HG03378 (cell line): ENCODE measurements around the gene CCIN.
"Not testable (repeated sequence)": the region's sequence is repeated elsewhere in the genome, so short reads cannot be mapped to it uniquely, and the experiment has no call there.

ENCODE experiments used
- ATAC-seq: cut with Tn5 transposase; IDR thresholded peaks from one replicate; pipeline ENCODE4 v1.9.1; 2021; ENCODE audit warnings: mild to moderate bottlenecking, moderate library complexity; ENCODE audit not compliant: unreplicated experiment

CCIN gene

DNA sequence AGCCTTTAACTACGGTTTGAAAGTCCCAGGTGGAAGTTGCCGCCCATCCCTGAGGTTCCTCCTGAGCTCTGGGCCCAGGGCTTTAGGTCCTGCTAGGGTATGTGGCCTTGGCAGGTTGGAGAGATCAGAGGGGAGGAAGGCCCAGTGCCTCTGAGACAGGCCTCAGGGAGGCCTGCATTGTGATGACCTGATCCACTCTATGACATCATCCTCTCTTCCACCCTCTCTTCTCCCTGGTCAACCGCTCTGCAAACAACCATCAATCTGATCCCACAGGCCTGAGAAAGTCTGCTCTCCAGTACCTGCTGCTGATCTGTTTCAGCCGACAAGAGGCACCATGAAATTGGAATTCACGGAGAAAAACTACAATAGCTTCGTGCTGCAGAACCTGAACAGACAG, at the start of gene CCIN:
TSS of gene CCIN (plus strand) at position 223 of the 400 bp plus-strand sequence. CDS start at position 338, 115 bp downstream.
- ATAC-seq, result no peak

DNA sequence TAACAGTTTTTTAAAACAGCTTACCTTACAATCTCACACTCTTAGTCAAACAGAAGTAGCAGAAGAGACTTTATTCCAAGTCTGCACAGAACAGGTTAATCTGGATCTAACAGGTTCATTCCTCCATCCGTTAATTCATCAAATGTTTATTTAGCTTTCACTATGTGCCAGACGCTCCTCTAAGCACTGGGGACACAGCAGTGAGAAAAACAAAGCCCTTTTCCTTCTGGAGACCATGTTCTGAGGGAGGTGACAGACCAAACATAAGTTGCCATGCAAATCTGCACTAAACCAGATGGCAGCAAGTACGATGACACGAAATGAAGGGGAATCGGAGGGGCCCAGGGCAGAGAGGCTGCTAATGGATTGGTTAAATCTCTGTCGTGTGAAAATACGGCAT, 49.7 kb upstream of the CCIN start:
- ATAC-seq, result no peak

DNA sequence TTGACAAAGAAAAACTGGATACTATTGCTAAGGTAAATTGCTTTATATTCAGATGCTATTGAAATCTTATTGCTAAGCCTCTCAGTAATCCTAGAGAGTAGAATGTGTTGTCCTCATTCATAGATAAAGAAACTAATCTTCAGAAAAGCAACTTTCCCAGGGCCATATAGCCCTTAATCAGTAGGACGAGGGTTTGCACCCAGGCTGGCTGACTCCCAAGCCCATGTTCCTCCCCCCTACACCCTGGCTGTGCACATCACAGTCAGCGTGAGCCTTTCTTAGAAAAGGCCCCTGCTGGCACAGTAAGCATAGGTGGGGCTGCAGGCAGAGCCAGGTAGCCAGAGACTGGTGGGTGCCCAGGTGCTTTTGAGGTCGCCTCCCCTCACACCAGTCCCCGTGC, 48.5 kb upstream of the CCIN start:
- ATAC-seq, result no peak

DNA sequence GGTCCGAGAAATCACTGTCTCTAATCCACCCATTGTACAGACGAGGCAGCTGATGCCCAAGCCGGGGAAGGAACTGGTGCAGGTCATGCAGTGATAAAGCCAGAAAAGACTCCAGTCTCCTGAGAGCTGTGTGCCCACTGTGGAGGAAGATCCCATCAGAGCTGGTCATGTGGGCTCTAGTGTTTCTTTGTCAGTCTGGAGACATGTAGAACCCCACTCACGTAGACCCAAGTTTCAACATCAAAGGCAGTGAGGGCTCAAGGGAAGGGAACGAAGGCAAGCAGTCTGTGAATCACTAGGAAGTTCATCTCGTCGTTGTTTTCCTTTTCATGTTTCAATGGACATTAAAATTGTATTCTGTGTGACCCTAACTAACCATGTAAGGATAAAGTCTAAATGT, 47.2 kb upstream of the CCIN start:
- ATAC-seq, result no peak

DNA sequence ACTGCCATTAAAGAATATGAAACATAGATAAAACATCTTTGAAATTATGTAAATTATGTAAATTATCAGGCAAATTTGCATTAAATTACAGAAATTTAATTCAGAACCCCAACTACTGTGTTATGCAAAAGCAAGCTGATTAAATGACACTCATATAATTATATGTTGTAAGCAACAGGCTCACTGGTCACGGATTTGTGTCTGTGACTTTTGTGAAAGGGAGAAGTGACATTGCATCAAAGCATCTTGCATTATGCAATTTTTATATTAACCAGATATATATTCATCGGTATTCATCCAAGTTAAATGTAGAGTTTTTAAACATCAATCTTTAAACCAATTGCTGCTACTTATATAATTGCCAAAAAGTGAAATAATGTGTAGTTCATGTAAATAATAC, 45.7 kb upstream of the CCIN start:
- no peak for ATAC-seq

DNA sequence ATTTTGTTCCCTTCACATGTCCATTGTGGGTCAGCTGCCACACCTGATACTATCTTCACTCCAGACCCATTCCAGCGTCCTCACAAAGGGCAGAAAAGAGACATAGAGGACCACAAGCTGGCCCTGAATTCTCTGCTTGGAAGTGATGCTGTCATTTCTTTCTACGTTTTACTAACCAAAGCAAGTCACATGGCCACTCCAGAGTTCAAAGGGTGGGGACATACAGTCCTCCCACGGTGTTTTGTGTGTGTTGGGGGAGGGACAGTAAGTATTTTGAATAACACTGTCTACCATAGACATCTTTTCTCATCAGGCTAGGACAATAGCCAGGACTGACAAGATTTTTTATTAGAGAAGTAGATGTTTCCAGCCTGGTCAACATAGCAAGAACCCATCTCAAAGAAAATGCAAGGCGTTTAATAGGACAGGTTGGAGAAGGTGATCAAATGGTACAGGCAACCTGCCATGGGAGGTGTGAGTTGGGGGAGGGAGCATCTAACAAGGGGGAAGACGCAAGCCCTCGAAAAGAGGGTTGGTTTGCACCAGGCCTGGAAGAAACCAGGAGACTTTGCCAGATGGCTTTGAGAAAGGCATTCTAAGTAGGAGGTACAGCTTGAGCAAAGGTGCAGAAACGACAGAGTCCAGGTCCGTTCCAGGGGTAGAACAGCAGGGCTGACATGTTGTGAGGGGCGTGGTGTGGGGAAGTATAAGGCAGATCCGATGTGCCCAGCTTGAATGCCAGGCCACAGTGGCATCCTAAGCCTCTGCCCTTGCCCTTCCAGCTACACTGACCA, 43.9 kb upstream of the CCIN start:
- no peak for ATAC-seq

DNA sequence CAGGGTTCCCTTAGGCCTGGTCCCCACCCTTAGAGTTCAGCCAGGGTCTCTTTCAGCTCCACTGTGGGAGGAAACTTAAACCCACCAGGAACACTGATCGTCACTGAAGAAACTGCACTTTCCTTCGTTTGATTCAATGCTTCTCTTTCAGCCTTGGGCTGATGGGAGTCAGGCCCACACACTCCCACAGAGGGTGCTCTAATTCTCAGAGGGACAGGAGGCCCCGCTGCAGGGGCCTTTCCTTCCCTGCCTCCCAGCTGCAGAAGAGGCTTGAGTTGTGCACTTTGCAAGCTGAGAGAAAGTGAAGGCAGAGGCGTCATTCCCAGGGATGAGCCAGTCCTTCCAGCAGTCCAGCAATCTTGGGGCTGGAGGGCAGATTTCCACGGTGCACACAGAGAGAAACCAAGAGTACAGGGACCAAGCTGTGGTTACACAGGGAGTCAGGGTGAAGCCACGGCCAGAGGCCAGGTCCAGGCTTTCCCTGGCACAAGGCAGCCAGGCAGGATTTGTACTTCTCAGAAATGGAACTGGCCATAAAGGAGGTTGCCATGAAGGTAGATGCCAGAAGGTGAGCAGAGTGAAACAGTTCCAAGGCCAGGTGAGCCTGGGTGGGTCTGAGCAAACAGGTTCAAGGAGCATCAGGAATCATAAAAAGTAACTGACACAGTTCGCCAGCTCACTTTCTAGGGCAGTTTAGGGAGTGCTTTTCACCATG, 43.0 kb upstream of the CCIN start:
- no peak for ATAC-seq

DNA sequence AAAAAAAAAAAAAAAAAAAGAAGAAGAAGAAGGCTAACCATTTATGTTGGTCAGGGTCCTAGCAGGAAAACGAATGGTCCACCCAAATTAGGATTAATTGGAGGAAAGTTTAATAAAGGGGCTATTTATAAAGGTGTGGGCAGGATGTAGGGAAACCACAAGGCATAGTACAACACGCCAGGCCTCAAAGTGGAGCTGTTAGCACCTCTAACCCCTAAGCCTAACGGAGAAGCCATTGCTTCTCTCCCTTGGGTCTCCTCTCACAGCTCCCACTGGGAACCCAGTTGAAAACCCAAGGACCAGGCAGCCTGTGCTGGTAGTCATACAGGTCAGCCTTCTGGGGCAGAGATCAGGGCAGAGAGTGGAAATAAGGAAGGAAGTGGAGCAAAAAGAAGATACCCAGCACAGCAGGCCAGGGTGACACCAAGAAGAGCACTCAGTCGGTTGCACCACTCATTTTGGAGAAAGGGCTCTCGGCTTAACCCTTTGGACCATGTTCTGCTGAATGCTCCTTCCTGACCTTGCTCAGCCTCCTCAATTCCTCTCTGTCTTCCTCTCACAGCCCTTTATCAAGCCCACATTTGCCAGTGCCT, 41.4 kb upstream of the CCIN start:
- ATAC-seq, result no peak

DNA sequence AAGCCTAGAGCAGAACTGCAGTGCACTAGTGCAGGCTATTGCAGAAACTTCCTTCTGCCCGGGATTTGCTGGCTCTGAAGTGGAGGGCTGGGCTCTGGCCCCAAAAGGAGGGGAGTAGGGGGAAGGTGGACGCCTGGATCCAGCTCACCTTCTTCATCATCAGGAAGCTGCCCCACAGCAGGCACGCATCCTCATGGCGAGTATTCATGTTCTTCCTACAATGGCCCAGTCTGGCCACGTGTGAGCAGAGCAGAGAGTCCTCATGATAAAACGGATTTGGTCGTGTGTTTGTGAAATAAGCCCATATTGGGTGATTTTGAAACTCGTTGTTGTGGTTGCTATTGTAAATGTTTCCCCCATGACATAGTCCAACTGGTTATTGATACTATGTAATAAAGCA, 40.8 kb upstream of the CCIN start:
- no peak for ATAC-seq

DNA sequence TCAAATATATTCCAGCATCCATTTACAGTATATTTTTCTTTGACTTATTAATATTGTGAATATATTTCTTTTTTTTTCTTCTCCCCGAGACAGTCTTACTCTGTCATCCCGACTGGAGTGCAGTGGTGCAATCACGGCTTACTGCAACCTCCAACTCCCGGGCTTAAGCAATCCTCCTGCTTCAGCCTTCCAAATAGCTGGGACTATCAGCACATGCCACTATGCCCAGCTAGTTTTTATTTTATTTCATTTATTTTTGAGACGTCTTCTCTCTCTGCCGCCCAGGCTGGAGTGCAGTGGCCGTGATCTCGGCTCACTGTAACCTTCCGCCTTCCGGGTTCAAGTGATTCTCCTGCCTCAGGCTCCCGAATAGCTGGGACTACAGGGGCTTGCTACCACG, 40.0 kb upstream of the CCIN start:
- no peak for ATAC-seq

DNA sequence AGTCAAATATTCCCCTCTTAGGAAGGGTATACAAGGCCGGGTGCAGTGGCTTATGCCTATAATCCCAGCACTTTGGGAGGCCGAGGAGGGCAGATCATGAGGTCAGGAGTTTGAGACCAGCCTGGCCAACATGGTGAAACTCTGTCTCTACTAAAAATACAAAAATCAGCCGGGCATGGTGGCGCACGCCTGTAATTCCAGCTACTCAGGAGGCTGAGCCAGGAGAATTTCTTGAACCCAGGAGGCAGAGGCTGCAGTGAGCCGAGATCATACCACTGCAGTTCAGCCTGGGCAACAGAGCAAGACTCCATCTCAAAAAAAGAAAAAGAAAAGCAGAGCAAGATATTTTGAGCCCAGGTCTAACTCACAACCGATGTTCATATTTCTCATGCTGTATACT, 37.5 kb upstream of the CCIN start:
- ATAC-seq, result not testable (repeated sequence)

DNA sequence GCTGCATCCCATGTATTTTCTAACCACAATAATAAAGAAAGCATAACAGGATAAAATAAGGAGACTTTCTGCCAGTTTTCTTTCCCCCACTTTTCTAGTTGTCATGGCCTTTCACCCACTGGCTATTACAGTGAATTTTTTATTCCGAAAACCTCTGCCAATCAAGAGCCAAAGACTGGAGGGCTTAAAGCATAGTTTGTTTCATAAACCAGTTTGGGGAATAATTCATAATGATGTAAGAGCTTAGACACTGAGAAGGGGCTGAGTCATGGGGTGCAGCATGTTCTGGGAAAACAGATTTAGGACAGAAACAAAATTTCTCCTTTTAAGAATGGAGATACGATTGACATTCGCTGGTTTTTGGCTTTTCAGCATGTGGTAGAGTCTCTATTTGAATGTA, 37.1 kb upstream of the CCIN start:
- no peak for ATAC-seq

DNA sequence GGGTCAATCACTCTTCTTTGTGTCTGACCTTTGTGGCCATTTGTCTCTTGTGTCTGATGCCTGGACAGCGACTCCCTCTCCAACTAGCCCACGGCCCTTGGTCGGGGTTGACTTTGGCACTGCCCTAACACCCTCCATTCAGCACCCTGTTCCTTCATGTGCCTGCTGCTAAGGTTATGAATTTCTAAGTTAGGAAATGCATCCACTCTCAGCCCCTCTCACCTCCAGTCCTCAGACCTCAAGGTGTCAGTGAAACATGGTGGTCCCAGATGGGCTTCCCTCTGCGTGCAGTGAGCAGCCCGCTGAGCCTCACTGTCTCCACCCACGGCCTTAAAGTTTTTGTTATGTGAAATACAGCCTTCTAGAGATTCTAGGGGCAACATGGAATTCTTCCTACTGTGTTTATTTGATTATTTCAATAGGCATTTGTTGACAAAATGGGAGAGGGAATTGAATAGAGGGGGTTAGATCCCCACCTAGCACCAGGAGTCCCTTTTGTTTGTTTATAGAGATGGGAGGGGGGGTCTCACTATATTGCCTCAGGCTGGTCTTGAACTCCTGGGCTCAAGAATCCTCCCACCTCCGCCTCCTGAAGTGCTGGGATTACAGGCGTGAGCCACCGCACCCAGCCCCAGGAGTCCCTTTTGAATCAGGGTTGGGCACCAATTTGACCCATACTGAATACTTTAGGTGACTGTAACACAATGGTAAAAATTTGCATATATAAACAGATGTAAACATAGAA, 34.3 kb upstream of the CCIN start:
- no peak for ATAC-seq

DNA sequence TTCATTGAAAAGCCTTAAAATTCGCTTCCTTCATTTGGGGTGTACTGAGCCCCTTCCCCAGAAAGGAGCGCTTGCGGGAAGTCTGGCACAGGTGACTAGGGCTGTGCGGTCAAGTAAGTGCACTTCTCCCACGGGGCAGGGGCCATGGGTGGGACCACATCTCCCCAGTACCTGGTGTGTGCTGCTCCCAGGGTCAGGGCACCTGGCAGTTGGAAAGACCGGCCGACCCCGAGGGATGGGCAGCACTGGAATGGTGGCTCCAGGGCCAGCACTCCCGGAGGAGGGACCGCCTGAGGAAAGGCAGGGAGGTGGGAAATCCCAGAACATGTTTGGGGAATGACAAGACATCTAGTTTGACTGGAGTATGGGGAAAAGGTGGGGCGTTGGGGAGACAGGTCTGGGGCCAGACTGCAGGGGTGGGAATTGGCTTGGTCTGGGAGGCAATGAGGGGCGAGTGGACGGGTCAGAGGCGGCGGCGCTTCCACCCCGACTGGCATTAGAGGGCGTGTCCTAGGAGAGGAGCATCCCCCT, 33.4 kb upstream of the CCIN start:
- ATAC-seq, result no peak

DNA sequence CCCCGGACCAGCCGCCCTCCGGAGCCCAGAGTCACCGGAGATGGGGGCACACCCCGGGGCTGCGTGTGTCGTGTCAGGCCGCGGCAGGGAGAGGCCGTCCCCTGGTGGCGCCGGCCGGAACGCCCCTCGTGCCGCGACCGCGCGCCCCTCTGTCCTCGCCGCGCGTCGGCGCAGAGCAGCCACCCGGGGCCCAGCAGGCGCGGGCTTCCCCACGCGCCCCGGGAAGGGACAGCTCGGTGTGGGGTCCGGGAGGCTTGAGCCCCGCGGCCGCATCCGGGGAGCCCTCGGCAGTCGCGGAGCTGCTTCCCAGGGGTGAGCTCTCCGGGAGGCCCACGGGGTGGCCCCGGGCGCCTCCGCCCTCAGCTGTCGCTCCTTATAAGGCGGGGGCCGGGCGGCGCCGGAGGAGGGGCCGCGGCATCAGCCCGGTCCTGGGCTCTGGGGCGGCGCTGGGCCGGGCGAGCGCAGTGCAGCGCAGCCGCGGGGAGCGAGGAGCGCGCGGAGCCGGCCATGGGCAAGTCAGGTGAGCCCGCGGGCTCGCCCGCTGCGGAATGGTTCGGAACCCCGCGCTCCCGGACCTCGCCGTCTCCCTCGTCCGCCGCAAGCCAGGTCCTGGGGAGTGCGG, 32.8 kb upstream of the CCIN start, which contains the start of gene GLIPR2:
TSS of gene GLIPR2 (plus strand) at position 462 of the 622 bp plus-strand sequence. CDS start at position 508, 46 bp downstream.
- peak; percentile 72 for ATAC-seq

DNA sequence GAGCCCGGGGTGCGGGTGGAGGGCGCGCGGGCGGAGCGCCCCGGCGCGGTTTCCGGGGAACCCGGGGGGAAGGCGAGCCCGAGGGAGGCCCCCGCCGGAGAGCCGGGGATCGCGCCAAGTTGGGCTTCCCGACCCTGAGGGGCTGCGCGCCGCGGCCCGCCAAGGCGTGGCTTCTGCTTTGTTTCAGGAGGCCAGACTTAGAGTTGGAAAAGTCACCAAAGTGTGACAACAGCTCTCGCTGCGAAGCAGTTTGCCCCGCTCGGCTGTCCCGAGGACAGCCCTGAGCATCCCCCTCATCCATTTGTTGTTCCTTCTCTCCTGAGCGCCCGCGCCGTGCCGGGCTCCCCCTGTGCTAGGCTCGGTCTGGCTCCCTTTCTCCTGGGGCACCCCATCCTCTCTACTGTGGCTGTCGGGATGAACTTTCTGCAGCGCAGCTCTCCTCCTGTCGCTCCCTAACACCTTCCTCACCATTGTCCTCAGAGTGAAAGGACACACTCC, 32.2 kb upstream of the CCIN start:
- peak; percentile 26 for ATAC-seq

DNA sequence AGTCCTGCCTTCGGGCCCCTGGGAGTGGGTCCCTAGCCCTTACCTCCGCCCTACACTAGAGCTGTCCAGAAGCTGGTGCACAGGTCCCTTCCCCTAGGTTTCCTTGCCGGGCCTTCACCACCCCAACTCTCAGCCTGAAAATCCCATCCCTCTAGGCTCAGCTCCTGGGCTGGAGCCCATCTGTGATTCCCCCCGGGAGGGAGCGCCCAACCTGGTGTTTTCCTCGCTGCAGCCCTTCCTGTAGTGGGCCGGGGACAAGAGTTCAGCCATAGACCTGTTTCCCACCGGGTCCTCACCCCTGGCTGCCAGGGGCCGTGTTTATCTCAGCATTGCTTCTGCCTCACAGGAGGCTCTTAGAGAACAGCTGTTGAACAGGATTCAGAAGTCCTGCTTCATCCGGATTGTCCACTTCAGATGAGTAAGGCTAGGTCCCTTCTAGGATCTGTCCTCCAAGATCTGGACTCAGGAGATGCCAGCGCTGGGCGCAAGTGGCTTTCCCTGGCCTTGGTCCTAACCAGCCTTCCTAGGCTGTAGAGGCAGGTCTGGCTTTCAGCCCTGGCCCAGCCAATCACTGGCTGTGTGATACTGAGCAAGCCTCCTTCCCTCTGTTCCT, 31.7 kb upstream of the CCIN start:
- no peak for ATAC-seq

DNA sequence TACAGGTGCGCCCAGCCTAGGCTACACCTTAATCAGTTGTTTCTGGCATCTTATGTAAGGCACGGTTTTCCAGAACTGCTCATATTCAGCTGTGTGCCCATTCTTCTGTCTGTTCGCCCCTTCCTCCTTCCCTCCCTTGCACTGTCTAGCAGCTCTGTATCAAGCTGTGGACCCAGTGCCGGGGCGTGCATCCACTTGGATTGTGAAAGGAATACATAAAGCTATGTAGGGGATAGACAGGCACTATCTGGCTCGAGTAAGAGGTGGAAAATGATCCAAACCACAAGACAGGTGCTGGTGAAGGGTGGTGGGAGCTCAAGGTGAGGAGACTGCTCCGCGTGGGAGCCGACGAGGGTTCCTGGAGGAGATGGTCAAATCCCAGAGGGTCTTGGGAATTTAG, 30.7 kb upstream of the CCIN start:
- no peak for ATAC-seq

DNA sequence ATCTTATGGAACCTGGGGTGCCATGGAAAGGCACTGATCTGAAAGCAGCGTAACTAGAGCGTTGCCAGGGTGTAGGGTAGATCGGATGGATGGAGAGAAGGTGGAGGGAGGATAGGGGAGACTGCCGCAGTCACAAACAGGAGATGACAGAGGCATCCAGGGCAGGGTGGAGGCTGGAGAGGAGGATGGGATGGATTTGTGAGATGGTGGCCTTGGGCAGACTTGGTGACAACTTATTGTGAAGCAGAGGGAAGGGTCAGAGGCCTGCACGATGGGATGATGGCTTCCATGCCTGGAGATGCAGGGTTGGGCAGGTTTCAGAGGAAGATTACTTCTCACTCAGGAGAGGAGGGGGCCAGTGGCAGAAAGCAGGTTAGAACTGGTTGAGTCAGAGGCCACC, 30.3 kb upstream of the CCIN start:
- no peak for ATAC-seq
